Suprapubic skin (tissue), 3 donors: ENCODE data around the gene ZNF81.

ENCODE experiments used
- POLR2AphosphoS5 ChIP-seq, 3 donors: sonication (generic); formaldehyde crosslinking; IDR thresholded peaks; one replicate each; pipeline ENCODE4 v1.6.1; 2017; ENCODE audit warnings: antibody characterized with exemption in 3 of 3
- TF ChIP-seq, protein P1 (sequence below), 2 donors: fragments of 200-600 bp in 1 of 2; fragments of 450-650 bp in 1 of 2; sonication (generic) in 1 of 2; IDR thresholded peaks; one replicate each; pipeline ENCODE4 v1.5.1; 2016 to 2019; ENCODE audit warnings: antibody characterized with exemption in 2 of 2, mild to moderate bottlenecking in 1 of 2, moderate library complexity in 1 of 2

DNA sequence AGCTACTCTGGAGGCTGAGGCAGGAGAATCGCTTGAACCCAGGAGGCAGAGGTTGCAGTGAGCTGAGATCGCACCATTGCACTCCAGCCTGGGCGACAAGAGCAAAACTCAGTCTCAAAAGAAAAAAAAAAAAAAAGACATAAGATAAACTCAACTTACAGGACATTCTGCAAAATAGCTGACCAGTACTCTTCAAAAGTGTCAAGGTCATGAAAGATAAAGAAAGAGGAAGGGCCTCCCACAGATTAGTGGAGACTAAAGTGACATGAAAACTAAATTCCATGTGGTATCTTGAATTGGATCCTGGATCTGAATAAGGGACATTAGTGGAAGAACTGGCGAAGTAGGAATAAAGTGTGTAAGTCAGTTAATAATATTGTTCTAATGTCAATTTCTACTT lies 103.7 kb downstream of the ZNF81 start:
- TF ChIP-seq, protein P1, sequence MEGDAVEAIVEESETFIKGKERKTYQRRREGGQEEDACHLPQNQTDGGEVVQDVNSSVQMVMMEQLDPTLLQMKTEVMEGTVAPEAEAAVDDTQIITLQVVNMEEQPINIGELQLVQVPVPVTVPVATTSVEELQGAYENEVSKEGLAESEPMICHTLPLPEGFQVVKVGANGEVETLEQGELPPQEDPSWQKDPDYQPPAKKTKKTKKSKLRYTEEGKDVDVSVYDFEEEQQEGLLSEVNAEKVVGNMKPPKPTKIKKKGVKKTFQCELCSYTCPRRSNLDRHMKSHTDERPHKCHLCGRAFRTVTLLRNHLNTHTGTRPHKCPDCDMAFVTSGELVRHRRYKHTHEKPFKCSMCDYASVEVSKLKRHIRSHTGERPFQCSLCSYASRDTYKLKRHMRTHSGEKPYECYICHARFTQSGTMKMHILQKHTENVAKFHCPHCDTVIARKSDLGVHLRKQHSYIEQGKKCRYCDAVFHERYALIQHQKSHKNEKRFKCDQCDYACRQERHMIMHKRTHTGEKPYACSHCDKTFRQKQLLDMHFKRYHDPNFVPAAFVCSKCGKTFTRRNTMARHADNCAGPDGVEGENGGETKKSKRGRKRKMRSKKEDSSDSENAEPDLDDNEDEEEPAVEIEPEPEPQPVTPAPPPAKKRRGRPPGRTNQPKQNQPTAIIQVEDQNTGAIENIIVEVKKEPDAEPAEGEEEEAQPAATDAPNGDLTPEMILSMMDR (IDR thresholded peaks at IDR 0.05) = no peak
- no peak for TF ChIP-seq POLR2AphosphoS5 (IDR thresholded peaks at IDR 0.05)
